Right renal cortex interstitium (tissue), 3 donors: ENCODE data around the gene PERM1. TPM values are rescaled to one million over a fixed set of nuclear protein-coding genes. Genes with fewer than 3 reads are reported as not detected.
"Not testable (repeated sequence)": the region's sequence is repeated elsewhere in the genome, so short reads cannot be mapped to it uniquely, and the experiment has no call there.

Experiments used
- DNase-seq, 3 donors: peaks; one replicate each; pipeline ENCODE4 v3.0.0-alpha.2; 2013; ENCODE audit warnings: low read depth in 3 of 3, low spot score in 2 of 3
- polyA plus RNA-seq, 3 donors: library from polyadenylated mRNA; unstranded; fragments of 120-200 nt; gene quantifications; one replicate each; pipeline ENCODE4 v1.2.1, GENCODE V29; 2013; ENCODE audit not compliant: insufficient read length in 3 of 3

The PERM1 gene
- polyA plus RNA-seq = under 1 TPM in 2 of 3 donors, not detected in 1; 0.17 to 0.21 TPM

- no peak for DNase-seq
These were observed at the start of gene PERM1 for GRCh38 chr1:981955-982558. TSS of gene PERM1 (minus strand) at chr1:982093. CDS start at chr1:981029, 1,064 bp downstream.

DNA sequence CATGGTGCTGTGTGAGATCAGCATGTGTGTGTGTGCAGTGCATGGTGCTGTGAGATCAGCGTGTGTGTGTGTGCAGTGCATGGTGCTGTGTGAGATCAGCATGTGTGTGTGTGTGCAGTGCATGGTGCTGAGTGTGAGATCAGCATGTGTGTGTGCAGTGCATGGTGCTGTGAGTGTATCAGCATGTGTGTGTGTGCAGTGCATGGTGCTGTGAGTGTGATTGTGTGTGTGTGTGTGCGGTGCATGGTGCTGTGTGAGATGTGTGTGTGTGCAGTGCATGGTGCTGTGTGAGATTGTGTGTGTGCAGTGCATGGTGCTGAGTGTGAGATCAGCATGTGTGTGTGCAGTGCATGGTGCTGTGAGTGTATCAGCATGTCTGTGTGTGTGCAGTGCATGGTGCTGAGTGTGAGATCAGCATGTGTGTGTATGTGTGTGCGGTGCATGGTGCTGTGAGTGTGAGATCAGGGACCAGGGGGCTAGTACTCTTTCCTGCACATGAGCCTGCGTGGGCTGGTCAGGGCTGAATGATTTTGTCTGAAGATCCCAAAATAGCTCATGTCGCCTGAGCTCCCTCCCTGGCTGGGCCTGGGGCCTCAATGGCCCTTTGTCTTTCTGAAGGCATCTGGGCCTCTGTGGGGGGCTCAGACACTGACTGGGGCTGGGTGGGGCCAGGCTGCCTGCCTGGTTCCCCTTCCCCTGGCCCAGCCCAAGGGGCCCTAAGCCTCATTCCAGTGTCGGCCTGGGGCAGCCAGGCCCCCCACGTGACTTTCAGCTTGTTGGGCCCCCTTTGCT is 49.2 kb upstream of the PERM1 start:
- DNase-seq = not testable (repeated sequence)

DNA sequence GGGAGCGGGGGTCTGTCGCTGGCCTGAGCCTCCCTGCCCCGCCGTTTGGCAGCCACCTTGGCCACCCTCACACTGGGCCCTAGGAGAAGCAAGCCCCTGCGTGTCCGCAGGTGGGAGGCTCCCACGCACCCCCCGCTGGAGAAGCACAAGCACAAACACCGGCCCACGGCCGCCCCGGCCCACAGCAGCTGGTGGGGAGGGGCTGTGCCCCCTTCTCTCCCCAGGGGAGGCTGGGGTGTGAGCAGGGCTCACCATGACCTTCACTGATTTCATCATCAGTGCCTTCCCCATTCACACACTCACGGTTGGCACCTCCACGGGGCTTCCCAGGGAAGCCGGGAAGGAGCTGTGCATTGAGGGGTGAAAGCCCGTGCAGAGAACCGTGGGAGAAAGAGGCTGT is 45.9 kb upstream of the PERM1 start:
- no peak for DNase-seq

GRCh38 chr1:1026599-1027413 is 44.9 kb upstream of the PERM1 start:
- DNase-seq = no peak

DNA sequence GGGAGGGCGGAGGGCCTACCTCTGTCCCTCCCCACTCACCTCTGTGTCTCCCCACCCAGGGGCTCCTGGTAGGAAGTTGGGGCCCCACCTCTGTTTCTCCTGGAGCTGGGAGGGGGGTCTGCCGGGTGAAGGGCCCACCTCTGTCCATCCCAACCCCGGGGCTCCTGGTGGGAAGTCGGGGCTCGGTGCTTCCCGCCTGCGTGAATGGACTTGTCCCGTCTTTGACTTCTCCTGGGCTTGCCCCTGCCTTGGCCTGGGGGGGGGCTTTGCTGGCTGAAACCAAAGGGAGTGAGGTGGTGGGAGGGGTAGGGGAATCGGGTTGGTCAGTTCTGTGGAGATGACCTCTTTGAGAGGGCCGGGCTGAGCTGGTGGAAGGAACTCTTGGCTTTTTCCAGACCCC is 43.8 kb upstream of the PERM1 start:
- DNase-seq = no peak

GRCh38 chr1:1024771-1025699 is 43.1 kb upstream of the PERM1 start:
- DNase-seq = no peak

- no peak for DNase-seq
These were observed 42.4 kb upstream of the PERM1 start for GRCh38 chr1:1024149-1024770.

DNA sequence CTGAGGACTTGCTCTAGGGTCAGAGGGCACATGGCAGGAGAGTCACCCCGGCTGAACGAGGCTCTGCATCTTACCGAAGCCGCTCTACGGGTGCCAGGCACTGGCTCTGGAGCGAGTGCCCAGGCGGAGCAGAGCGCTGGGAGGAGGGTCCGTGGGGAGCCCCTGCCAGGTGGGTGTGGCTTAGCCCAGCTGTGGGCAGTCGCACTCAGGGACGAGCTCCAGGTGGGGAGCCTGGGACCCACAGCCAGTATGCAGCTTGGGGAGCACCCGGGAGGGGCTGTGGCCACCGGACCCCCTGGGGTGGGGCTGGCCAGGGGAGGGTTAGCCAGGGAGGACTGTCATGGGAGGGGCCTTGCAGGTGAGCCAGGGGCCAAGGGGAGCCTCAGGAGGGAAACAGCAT is 41.8 kb upstream of the PERM1 start:
- DNase-seq = no peak

DNA sequence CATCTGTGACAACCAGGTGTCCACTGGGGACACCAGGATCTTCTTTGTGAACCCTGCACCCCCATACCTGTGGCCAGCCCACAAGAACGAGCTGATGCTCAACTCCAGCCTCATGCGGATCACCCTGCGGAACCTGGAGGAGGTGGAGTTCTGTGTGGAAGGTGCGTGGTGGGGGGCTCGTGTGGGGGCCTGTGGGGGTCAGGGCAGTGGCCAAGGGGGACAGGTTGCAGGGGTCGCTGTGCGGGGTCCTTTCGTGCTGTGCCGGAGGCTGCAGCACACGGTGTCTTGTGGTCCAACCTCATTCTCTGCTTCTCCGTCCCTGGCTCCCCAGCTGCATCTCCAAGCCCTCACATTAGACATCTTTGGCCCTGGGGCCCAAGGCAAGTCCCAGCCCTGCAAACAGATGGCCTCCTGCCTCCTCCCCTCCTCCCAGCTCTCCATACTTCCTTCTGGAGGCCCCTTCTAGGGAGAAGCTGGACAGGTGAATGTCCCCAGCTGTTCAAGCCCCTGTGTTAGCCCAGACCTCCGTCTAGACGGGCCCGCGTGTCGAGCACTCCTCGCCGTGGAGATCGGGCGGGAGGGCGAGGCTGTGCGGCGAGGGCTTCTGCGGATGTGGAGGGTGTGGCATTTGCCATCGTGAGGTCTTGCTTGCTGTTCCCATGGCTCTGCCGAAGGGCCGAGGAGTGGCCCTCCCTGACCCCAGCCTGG is 40.6 kb upstream of the PERM1 start:
- DNase-seq = no peak

DNA sequence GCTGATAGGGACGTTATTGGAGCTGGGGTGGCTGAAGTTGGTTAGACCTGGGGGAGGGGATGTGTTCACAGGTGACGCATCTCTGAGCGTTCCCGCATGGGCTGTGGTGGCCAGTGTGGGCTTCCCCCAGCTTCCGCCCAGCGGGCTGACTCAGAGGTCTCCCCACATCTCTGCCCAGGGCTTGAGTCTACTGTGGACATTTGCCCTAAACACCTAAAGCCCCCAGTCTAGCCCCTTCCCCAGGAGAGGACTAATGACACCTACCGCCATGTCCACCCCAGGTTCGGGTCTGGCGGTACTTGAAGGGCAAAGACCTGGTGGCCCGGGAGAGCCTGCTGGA is 40.0 kb upstream of the PERM1 start:
- no peak for DNase-seq

DNA sequence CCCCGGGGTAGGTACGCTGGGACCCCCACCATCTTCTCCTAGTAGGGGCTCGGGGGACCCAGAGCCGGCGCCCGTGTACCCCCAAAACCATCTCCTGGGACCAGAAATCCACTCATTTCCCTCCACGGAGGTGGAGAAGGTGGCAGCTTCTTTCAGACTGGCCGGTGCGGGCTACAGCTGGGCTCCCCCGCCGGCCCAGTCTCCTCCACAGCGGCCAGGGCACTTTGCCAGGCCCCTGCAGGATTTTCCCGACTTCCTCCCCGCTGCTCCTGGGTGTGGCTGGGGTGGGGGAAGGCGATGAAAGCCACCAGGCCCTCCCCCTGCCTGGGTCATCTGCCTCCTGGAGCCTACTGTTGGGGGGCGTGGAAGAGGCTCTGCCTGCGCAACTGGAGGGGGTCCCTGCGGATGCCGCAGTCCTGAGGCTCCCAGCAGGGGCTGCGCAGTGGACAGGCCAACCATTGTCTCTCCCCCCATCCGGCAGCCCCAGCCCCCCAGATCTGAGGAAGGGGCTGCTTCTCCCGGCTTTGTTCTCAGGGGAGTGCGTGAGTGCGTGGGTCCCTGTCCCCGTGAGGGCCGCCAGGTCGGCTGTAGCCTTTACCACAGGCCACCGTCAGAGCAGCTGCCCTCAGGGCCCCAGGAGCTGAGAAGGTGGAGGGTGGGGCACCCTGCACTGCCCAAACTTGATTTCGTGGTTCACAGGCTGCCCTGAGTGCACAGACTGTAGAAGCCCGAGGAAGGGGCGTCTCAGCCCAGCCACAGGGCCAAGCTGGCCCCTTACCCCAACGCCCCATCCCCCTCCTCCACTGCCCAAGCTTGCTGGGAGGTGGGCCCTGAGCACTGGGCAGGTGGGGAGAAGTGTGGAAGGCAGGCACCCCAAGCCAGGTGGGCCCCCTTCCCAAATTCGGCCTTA is 39.4 kb upstream of the PERM1 start:
- DNase-seq = no peak

DNA sequence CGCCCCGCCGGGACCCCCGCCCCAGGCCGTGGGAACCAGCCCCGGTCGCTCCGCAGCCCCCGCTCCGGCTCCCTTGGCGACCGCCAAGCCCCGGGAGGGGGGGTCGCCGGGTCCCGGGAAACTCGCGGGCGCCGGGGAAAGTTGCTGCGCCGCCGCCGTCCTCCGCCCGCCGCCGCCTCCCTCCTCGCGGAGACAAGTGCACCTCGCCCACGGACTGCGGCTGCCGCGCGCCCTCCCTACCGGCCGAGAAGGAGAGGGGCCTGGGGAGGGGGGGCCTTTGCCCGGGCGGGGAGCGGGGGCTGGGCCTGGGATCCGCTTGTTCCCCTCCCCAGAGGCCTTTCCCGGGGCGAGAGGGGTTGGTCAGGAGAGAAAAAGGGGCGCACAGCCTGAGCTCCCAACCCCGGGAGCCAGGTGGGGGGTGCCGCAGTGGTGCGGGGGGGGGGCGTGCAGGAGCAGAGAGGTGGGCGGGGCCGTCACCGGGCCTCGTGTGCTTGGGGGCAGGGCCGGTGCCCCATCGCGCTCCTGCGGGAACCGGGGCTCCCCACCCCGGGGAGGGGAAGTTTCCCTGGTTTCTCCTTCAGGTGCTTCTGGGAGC is 38.6 kb upstream of the PERM1 start:
- no peak for DNase-seq

GRCh38 chr1:1020000-1020404 is 38.1 kb upstream of the PERM1 start, which contains the start of gene AGRN:
TSS of gene AGRN (plus strand) at chr1:1020120. CDS start at chr1:1020173, 53 bp downstream.
- DNase-seq = no peak

DNA sequence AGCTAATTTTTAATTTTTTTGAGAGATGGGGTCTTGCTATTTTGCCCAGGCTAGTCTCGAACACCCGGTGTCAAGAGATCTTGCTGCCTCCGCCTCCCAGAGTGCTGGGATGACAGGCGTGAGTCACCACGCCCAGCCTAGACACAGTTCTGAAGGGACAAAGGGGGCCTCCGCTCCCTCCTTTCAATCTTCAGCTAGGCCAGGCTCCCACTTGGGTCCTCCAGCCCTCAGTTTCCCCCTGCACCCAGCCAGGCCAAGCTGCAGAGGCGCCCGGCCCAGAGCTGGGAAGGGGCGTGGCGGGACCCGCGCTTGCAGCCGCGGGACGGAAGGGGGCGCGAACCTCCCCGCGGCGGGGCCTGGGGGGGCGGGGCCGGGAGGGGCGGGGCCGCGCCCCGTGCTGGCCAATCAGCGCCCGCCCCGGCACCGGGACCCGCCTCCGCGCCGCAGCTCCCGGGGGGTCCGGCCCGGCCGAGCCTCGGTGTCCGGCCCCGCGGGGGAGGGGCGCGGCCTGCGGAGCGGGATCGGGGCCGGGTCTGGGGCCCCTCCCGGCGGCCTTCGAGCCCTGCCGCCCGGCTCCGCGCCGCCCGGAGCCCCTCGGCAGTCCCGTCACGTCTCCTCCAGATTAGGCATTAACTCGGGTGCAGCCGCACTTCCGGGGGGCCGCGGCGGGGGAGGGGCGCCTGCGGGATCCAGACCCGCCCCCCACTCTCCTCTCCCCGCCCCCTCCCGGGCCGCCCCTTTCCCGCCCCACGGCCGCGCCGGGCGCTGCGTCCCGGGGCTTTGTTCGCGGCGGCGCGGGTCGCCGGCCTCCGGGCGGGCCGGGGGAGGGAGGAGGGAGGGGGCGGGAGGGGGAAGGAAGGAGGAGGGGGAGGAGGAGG is 37.5 kb upstream of the PERM1 start:
- no peak for DNase-seq

DNA sequence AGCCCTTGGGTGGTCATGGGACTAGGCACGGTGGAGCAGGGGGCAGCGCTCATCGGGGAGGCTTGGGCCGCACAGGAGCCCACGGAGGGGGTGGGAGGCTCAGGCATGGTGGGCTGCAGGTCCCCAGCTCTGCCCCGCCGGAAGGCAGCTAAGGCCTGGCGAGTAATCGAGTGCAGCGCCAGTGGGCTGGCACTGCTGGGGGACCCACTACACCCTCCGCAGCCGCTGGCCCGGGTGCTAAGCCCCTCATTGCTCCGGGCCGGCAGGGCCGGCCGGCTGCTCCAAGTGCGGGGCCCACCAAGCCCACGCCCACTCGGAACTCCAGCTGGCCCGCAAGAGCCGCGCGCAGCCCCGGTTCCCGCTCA is 36.4 kb upstream of the PERM1 start:
- not testable (repeated sequence) for DNase-seq

GRCh38 chr1:1017397-1018320 is 35.8 kb upstream of the PERM1 start:
- DNase-seq = not testable (repeated sequence)
